Psoas muscle (tissue), 8 donors: ENCODE results near the gene SGCD. TPM values are rescaled to one million over a fixed set of nuclear protein-coding genes. Genes with fewer than 3 reads are reported as not detected.

ENCODE experiments used
- ATAC-seq, 4 donors: fragments of 200-7000 bp; cut with Tn5 transposase; one replicate each; pipeline ENCODE4 v1.9.1; 2020; ENCODE audit warnings: moderate library complexity in 3 of 4, mild to moderate bottlenecking in 2 of 4
- DNase-seq, 2 donors: peaks; one replicate each; pipeline ENCODE4 v3.0.0-alpha.2; 2020
- H3K27ac ChIP-seq: fragments of 200-600 bp; one replicate; pipeline ENCODE4 v1.8.0; 2022
- H3K27me3 ChIP-seq, 3 donors: fragments of 200-600 bp in 1 of 3; one replicate each; pipeline versions ENCODE4 v1.6.1 to v1.8.0; 2013 to 2022; ENCODE audit warnings: low read length in 2 of 3, mild to moderate bottlenecking in 2 of 3, moderate library complexity in 1 of 3; ENCODE audit not compliant: insufficient read depth in 3 of 3
- H3K36me3 ChIP-seq, 2 donors: fragments of 200-600 bp in 1 of 2; one replicate each; pipeline versions ENCODE4 v1.6.1 to v1.8.0; 2013 to 2022; ENCODE audit warnings: low read depth in 1 of 2, mild to moderate bottlenecking in 1 of 2, moderate library complexity in 1 of 2; ENCODE audit not compliant: insufficient read depth in 1 of 2
- H3K4me1 ChIP-seq: fragments of 200-600 bp; one replicate; pipeline ENCODE4 v1.8.0; 2022
- H3K4me3 ChIP-seq: fragments of 200-600 bp; one replicate; pipeline ENCODE4 v1.8.0; 2022; ENCODE audit warnings: mild to moderate bottlenecking
- H3K9me3 ChIP-seq: fragments of 200-600 bp; one replicate; pipeline ENCODE4 v1.8.0; 2022
- CTCF ChIP-seq: fragments of 200-600 bp; IDR thresholded peaks from one replicate; pipeline ENCODE4 v1.8.0; 2022; ENCODE audit warnings: antibody characterized with exemption
- WGBS, 3 donors: extraction: QIAGEN DNeasy Blood & Tissue Kit; methylation state at CpG; one replicate each; pipeline versions ENCODE4 v1.1.6 to v1.1.7; 2013; 5-methylcytosine and 5-hydroxymethylcytosine counted together
- intact Hi-C, 2 donors: fragments of 100-400 bp; cut with DNase I; formaldehyde crosslinking; loops; one replicate each; pipeline versions ENCODE4 v1.11.0 to v1.14.2; 2022
- polyA plus RNA-seq, 3 donors: library from polyadenylated mRNA; stranded (reverse); fragments of 200-250 nt; gene quantifications; one replicate each; pipeline ENCODE4 v1.2.3, GENCODE V29; 2013
- total RNA-seq, 4 donors: library from RNA; stranded (reverse); fragmentation: NEBNext Ultra II Directional in 2 of 4; extraction: Animal tissue kit (Norgen Biotek cat#: 25700) in 2 of 4; gene quantifications; one replicate each; pipeline versions ENCODE4 v1.2.1 to v1.2.4, GENCODE V29; 2021 to 2023
- donor health status: healthy with polysubstance abuse.
- donor health status: DM: no; HTN: no; CAD: no; lungs with moderate emphysema.
- donor health status: Bipolar disorder and iron deficiency.
- donor health status: healthy.
- donor health status: DM: yes; HTN: yes; CAD: no.
- donor health status: DM: no; HTN: no; CAD: no.
- donor health status: DM: no; HTN: no; CAD: no.
- donor health status: DM: yes; HTN: yes; CAD: no.

Gene SGCD
- total and polyA plus RNA-seq, 7 donors, result 13.2 to 51.5 (median 33.2) TPM

- 60 to 76% (median 70%) methylated on average over 3 of the region's 3 CpGs for WGBS, 3 donors
- no peaks in the 10 kb centered on the region for H3K27me3 ChIP-seq
- intact Hi-C loops, result no loop called here
- no peak overlapping the region for H3K4me3 ChIP-seq
- ATAC-seq, result peak in 1 of 4 donors; percentile 39
- no peak overlapping the region for H3K27ac ChIP-seq
- H3K36me3 ChIP-seq, result no peaks in the 10 kb centered on the region
- TF ChIP-seq CTCF, result no peak
- peaks cover 19% of the 10 kb centered on the region for H3K4me1 ChIP-seq
- no peaks in the 10 kb centered on the region for H3K9me3 ChIP-seq
- DNase-seq, result no peak
Observed at GRCh38 chr5:156375895-156376495, 49.0 kb downstream of the SGCD start.

DNA sequence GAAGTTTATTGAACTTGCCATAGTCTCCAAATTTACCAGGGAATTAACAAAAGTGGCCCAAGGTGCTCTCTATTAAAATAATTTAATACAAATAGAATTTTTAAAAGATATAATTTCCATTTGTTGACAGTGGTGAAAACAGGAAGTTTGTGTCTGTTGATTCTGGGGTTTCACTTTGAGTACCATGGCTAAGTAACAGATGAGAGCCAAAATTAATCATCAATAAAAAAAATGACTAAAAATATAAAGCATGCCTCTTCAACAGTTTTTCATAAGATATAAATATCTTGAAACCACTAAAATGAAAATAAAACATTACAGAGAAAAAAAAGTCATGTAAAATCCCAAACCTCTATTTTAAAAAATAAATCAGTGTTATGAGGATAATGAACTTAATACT, 49.8 kb downstream of the SGCD start:
- DNase-seq (no peak), ATAC-seq (no peak)
- TF ChIP-seq CTCF, result no peak
- Histone ChIP-seq H3K4me1 (peaks cover 25% of the 10 kb centered on the region), H3K27me3 (no peaks in the 10 kb centered on the region), H3K27ac (no peak overlapping the region), H3K36me3 (no peaks in the 10 kb centered on the region), H3K4me3 (no peak overlapping the region), H3K9me3 (no peaks in the 10 kb centered on the region)
- intact Hi-C loops, result no loop called here

- DNase-seq (no peak), ATAC-seq (no peak)
- Histone ChIP-seq H3K27ac (no peak overlapping the region), H3K36me3 (no peaks in the 10 kb centered on the region), H3K4me3 (no peak overlapping the region), H3K4me1 (peaks cover 35% of the 10 kb centered on the region), H3K27me3 (no peaks in the 10 kb centered on the region), H3K9me3 (no peaks in the 10 kb centered on the region)
- no peak for TF ChIP-seq CTCF
- WGBS, 3 donors, result 86 to 89% (median 87%) methylated on average over 2 of the region's 2 CpGs
- intact Hi-C loops, result no loop called here
Observed at GRCh38 chr5:156378159-156378558, 51.2 kb downstream of the SGCD start.

GRCh38 chr5:156379206-156379605, 52.2 kb downstream of the SGCD start:
- no peak for TF ChIP-seq CTCF

GRCh38 chr5:156380848-156381247, 53.9 kb downstream of the SGCD start:
- WGBS, 3 donors, result 69 to 74% (median 71%) methylated on average over 3 of the region's 3 CpGs
- Histone ChIP-seq H3K27ac (no peak overlapping the region), H3K27me3 (no peaks in the 10 kb centered on the region), H3K4me1 (peaks cover 59% of the 10 kb centered on the region), H3K36me3 (no peaks in the 10 kb centered on the region), H3K4me3 (no peak overlapping the region), H3K9me3 (no peaks in the 10 kb centered on the region)
- ATAC-seq (no peak), DNase-seq (no peak)
- no peak for TF ChIP-seq CTCF
- intact Hi-C loops, result no loop called here

More at GRCh38 chr5:156379206-156379605, 52.2 kb downstream of the SGCD start:
- no peaks in the 10 kb centered on the region for H3K27me3 ChIP-seq
- DNase-seq (no peak), ATAC-seq (no peak)
- 76 to 86% (median 77%) methylated on average over 1 of the region's 1 CpG for WGBS, 3 donors
- no peak overlapping the region for H3K4me3 ChIP-seq
- H3K36me3 ChIP-seq, result no peaks in the 10 kb centered on the region
- intact Hi-C loops, result no loop called here
- peak overlapping the region; percentile 36 for H3K27ac ChIP-seq
- H3K9me3 ChIP-seq, result no peaks in the 10 kb centered on the region
- H3K4me1 ChIP-seq, result peaks cover 46% of the 10 kb centered on the region
